ENCODE results near the gene GPC5.

GPC5 gene

GRCh38 chr13:92553470-92554114 is 1155.2 kb downstream of the GPC5 start:
- Histone ChIP-seq H3K27me3 (ENCODE audit: insufficient read depth, low read length, poor library complexity) (no peaks in the 10 kb centered on the region), H2BK15ac (replicated peaks; ENCODE audit: low read depth) (no peak overlapping the region), H3K36me3 (ENCODE audit: control insufficient read depth, insufficient read depth, low read length) (no peaks in the 10 kb centered on the region), H3K79me2 (ENCODE audit: control insufficient read depth, insufficient read depth, low read length) (no peaks in the 10 kb centered on the region), H3K4me1 (ENCODE audit: control insufficient read depth, low read depth, low read length) (no peaks in the 10 kb centered on the region), H3K4me3 (ENCODE audit: low read length) (no peak overlapping the region), H3K56ac (ENCODE audit: low read length) (no peak overlapping the region), H2BK120ac (ENCODE audit: low read depth, low read length) (no peak overlapping the region), H4K5ac (ENCODE audit: low read length) (no peak overlapping the region), H4K8ac (ENCODE audit: low read depth, low read length) (no peak overlapping the region), H3K9ac (ENCODE audit: low read length) (no peak overlapping the region), H2BK5ac (ENCODE audit: low read length) (no peak overlapping the region), H2AK5ac (ENCODE audit: low read length) (no peak overlapping the region), H3K4me2 (ENCODE audit: low read length) (no peak overlapping the region), H3K18ac (ENCODE audit: low read length) (no peak overlapping the region), H3K23ac (ENCODE audit: low read length) (no peak overlapping the region), H3K4ac (ENCODE audit: low read depth, low read length) (no peak overlapping the region), H3K79me1 (ENCODE audit: low read length) (no peaks in the 10 kb centered on the region), H3K27ac (ENCODE audit: low read depth, low read length) (no peak overlapping the region)
- WGBS (ENCODE audit: extremely low coverage, insufficient coverage, low lambda C conversion rate): no CpG with 5 or more reads among the region's 3 CpGs
- no peak for DNase-seq

DNA sequence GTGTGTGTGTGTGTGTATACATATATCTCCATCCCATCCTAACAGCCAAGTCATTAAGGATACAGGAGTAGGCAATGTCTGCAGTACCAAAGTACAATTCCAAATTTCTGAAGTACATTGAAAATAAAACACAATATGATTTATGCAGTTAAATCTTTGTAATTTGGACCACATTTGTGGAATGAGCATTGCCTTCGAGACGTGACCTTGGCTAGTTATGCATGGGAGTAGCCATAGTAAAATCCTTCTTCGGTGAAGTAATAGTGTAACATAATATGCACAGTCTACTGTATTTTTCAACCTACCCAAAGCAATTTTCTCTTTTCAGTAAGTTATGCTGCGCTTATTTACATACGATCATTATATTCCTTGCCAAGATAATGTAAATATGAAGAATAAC is 1162.5 kb downstream of the GPC5 start:
- WGBS (ENCODE audit: extremely low coverage, insufficient coverage, low lambda C conversion rate): no CpG with 5 or more reads among the region's 5 CpGs
- no peaks in the 10 kb centered on the region for H3K79me2 ChIP-seq (ENCODE audit: control insufficient read depth, insufficient read depth, low read length)
- no peak overlapping the region for H2BK15ac ChIP-seq (replicated peaks; ENCODE audit: low read depth)
- no peak overlapping the region for H3K18ac ChIP-seq (ENCODE audit: low read length)
- no peak overlapping the region for H3K9ac ChIP-seq (ENCODE audit: low read length)
- no peak overlapping the region for H3K4me2 ChIP-seq (ENCODE audit: low read length)
- no peak overlapping the region for H2BK5ac ChIP-seq (ENCODE audit: low read length)
- no peak overlapping the region for H2BK120ac ChIP-seq (ENCODE audit: low read depth, low read length)
- DNase-seq: no peak
- no peak overlapping the region for H3K23ac ChIP-seq (ENCODE audit: low read length)
- H2AK5ac ChIP-seq (ENCODE audit: low read length): no peak overlapping the region
- no peak overlapping the region for H3K27ac ChIP-seq (ENCODE audit: low read depth, low read length)
- no peaks in the 10 kb centered on the region for H3K4me1 ChIP-seq (ENCODE audit: control insufficient read depth, low read depth, low read length)
- H3K36me3 ChIP-seq (ENCODE audit: control insufficient read depth, insufficient read depth, low read length): no peaks in the 10 kb centered on the region
- no peaks in the 10 kb centered on the region for H3K79me1 ChIP-seq (ENCODE audit: low read length)
- H3K27me3 ChIP-seq (ENCODE audit: insufficient read depth, low read length, poor library complexity): no peaks in the 10 kb centered on the region
- no peak overlapping the region for H3K56ac ChIP-seq (ENCODE audit: low read length)
- H4K8ac ChIP-seq (ENCODE audit: low read depth, low read length): no peak overlapping the region
- H4K5ac ChIP-seq (ENCODE audit: low read length): no peak overlapping the region
- H3K4ac ChIP-seq (ENCODE audit: low read depth, low read length): no peak overlapping the region
- no peak overlapping the region for H3K4me3 ChIP-seq (ENCODE audit: low read length)

DNA sequence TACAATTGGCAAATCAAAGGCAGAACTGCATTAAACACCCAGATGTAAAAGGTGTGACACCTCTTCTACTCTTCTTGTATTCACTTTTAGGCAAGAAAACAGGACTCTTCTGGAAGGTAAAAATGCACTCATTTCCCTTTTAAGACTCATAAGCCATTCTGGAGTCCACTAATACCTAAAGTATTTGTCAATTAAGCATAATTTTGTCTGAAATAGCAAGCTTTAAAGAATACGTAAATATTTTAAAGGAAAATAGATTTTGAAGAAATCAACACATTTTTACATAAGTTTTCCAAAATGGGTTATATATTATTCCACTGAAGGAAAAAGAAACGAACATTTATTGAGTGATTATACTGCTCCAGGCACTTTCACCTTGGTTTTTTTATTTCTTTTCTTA is 1166.5 kb downstream of the GPC5 start:
- no CpG with 5 or more reads among the region's 2 CpGs for WGBS (ENCODE audit: extremely low coverage, insufficient coverage, low lambda C conversion rate)

GRCh38 chr13:92566767-92567166 is 1168.3 kb downstream of the GPC5 start:
- no peak overlapping the region for H3K18ac ChIP-seq (ENCODE audit: low read length)
- H3K4me1 ChIP-seq (ENCODE audit: control insufficient read depth, low read depth, low read length): no peaks in the 10 kb centered on the region
- H4K8ac ChIP-seq (ENCODE audit: low read depth, low read length): no peak overlapping the region
- no peaks in the 10 kb centered on the region for H3K79me2 ChIP-seq (ENCODE audit: control insufficient read depth, insufficient read depth, low read length)
- H2BK5ac ChIP-seq (ENCODE audit: low read length): no peak overlapping the region
- H2BK15ac ChIP-seq (replicated peaks; ENCODE audit: low read depth): no peak overlapping the region
- H4K5ac ChIP-seq (ENCODE audit: low read length): no peak overlapping the region
- H3K27ac ChIP-seq (ENCODE audit: low read depth, low read length): no peak overlapping the region
- no peak overlapping the region for H3K4ac ChIP-seq (ENCODE audit: low read depth, low read length)
- no peak overlapping the region for H3K23ac ChIP-seq (ENCODE audit: low read length)
- no peak overlapping the region for H3K9ac ChIP-seq (ENCODE audit: low read length)
- H3K36me3 ChIP-seq (ENCODE audit: control insufficient read depth, insufficient read depth, low read length): no peaks in the 10 kb centered on the region
- no peak overlapping the region for H3K4me3 ChIP-seq (ENCODE audit: low read length)
- no peak overlapping the region for H2BK120ac ChIP-seq (ENCODE audit: low read depth, low read length)
- H3K79me1 ChIP-seq (ENCODE audit: low read length): no peaks in the 10 kb centered on the region
- H3K27me3 ChIP-seq (ENCODE audit: insufficient read depth, low read length, poor library complexity): no peaks in the 10 kb centered on the region
- H2AK5ac ChIP-seq (ENCODE audit: low read length): no peak overlapping the region
- no peak for DNase-seq
- H3K4me2 ChIP-seq (ENCODE audit: low read length): no peak overlapping the region
- no peak overlapping the region for H3K56ac ChIP-seq (ENCODE audit: low read length)

More for the DNA sequence above, 1166.5 kb downstream of the GPC5 start:
- no peaks in the 10 kb centered on the region for H3K36me3 ChIP-seq (ENCODE audit: control insufficient read depth, insufficient read depth, low read length)
- no peak overlapping the region for H3K23ac ChIP-seq (ENCODE audit: low read length)
- no peak overlapping the region for H3K27ac ChIP-seq (ENCODE audit: low read depth, low read length)
- H3K79me1 ChIP-seq (ENCODE audit: low read length): no peaks in the 10 kb centered on the region
- H2AK5ac ChIP-seq (ENCODE audit: low read length): no peak overlapping the region
- no peak overlapping the region for H2BK120ac ChIP-seq (ENCODE audit: low read depth, low read length)
- no peak for DNase-seq
- no peak overlapping the region for H3K18ac ChIP-seq (ENCODE audit: low read length)
- H3K27me3 ChIP-seq (ENCODE audit: insufficient read depth, low read length, poor library complexity): no peaks in the 10 kb centered on the region
- H3K4me2 ChIP-seq (ENCODE audit: low read length): no peak overlapping the region
- no peak overlapping the region for H3K4ac ChIP-seq (ENCODE audit: low read depth, low read length)
- H2BK15ac ChIP-seq (replicated peaks; ENCODE audit: low read depth): no peak overlapping the region
- no peak overlapping the region for H3K4me3 ChIP-seq (ENCODE audit: low read length)
- H3K56ac ChIP-seq (ENCODE audit: low read length): no peak overlapping the region
- no peaks in the 10 kb centered on the region for H3K79me2 ChIP-seq (ENCODE audit: control insufficient read depth, insufficient read depth, low read length)
- H3K9ac ChIP-seq (ENCODE audit: low read length): no peak overlapping the region
- no peaks in the 10 kb centered on the region for H3K4me1 ChIP-seq (ENCODE audit: control insufficient read depth, low read depth, low read length)
- no peak overlapping the region for H4K5ac ChIP-seq (ENCODE audit: low read length)
- H4K8ac ChIP-seq (ENCODE audit: low read depth, low read length): no peak overlapping the region
- H2BK5ac ChIP-seq (ENCODE audit: low read length): no peak overlapping the region

- H2BK5ac ChIP-seq (ENCODE audit: low read length): no peak overlapping the region
- no peak overlapping the region for H3K4me2 ChIP-seq (ENCODE audit: low read length)
Observed at GRCh38 chr13:92572190-92572589, 1173.8 kb downstream of the GPC5 start.

DNA sequence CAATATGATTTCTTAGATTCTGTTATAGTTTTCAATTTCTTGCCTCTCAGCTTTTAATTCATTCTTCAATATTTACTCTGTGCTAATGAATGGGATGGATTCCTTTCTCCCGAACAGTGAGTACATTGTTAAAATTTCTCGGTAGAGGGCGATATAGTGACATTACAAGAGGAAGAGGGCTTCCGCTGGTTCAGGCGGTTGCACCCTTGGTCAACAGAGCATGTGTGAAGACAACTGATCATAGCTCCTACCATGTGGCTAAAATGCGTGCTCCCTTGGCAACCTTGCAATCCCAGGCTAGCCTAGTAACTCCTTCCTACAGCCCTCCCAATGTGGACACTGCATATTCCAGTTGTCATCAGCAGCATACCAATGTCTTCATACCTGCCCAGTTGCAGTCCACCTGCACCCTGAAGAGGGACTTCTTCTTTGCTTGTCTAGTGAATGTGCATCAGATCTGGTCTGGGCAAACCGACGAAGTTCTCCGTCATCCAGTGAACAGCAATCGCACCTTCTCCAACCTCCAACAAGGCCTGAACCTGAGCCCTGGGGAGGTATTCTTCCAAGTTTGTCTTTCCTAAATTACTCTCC is 1175.1 kb downstream of the GPC5 start:
- WGBS (ENCODE audit: extremely low coverage, insufficient coverage, low lambda C conversion rate): no CpG with 5 or more reads among the region's 10 CpGs
- Histone ChIP-seq H3K4me3 (ENCODE audit: low read length) (no peak overlapping the region), H3K36me3 (ENCODE audit: control insufficient read depth, insufficient read depth, low read length) (no peaks in the 10 kb centered on the region)

More at GRCh38 chr13:92572190-92572589, 1173.8 kb downstream of the GPC5 start:
- no peak overlapping the region for H3K27ac ChIP-seq (ENCODE audit: low read depth, low read length)
- no peaks in the 10 kb centered on the region for H3K79me1 ChIP-seq (ENCODE audit: low read length)
- no peak overlapping the region for H2AK5ac ChIP-seq (ENCODE audit: low read length)
- H3K79me2 ChIP-seq (ENCODE audit: control insufficient read depth, insufficient read depth, low read length): no peaks in the 10 kb centered on the region
- H3K56ac ChIP-seq (ENCODE audit: low read length): no peak overlapping the region
- H3K18ac ChIP-seq (ENCODE audit: low read length): no peak overlapping the region
- H4K5ac ChIP-seq (ENCODE audit: low read length): no peak overlapping the region
- no peaks in the 10 kb centered on the region for H3K27me3 ChIP-seq (ENCODE audit: insufficient read depth, low read length, poor library complexity)
- no peak overlapping the region for H3K9ac ChIP-seq (ENCODE audit: low read length)
- no peaks in the 10 kb centered on the region for H3K4me1 ChIP-seq (ENCODE audit: control insufficient read depth, low read depth, low read length)
- DNase-seq: no peak
- H3K23ac ChIP-seq (ENCODE audit: low read length): no peak overlapping the region
- no peaks in the 10 kb centered on the region for H3K36me3 ChIP-seq (ENCODE audit: control insufficient read depth, insufficient read depth, low read length)
- WGBS (ENCODE audit: extremely low coverage, insufficient coverage, low lambda C conversion rate): no CpG with 5 or more reads among the region's 4 CpGs
- no peak overlapping the region for H3K4me3 ChIP-seq (ENCODE audit: low read length)
- H2BK120ac ChIP-seq (ENCODE audit: low read depth, low read length): no peak overlapping the region
- H4K8ac ChIP-seq (ENCODE audit: low read depth, low read length): no peak overlapping the region
- H3K4ac ChIP-seq (ENCODE audit: low read depth, low read length): no peak overlapping the region
- no peak overlapping the region for H2BK15ac ChIP-seq (replicated peaks; ENCODE audit: low read depth)

More for the DNA sequence above, 1175.1 kb downstream of the GPC5 start:
- no peak overlapping the region for H2BK120ac ChIP-seq (ENCODE audit: low read depth, low read length)
- no peaks in the 10 kb centered on the region for H3K4me1 ChIP-seq (ENCODE audit: control insufficient read depth, low read depth, low read length)
- peak; percentile 70 for DNase-seq
- H4K8ac ChIP-seq (ENCODE audit: low read depth, low read length): no peak overlapping the region
- H3K27me3 ChIP-seq (ENCODE audit: insufficient read depth, low read length, poor library complexity): no peaks in the 10 kb centered on the region
- H2BK15ac ChIP-seq (replicated peaks; ENCODE audit: low read depth): no peak overlapping the region
- no peak overlapping the region for H4K5ac ChIP-seq (ENCODE audit: low read length)
- no peaks in the 10 kb centered on the region for H3K79me1 ChIP-seq (ENCODE audit: low read length)
- no peak overlapping the region for H3K18ac ChIP-seq (ENCODE audit: low read length)
- H3K56ac ChIP-seq (ENCODE audit: low read length): no peak overlapping the region
- H3K4ac ChIP-seq (ENCODE audit: low read depth, low read length): no peak overlapping the region
- H2AK5ac ChIP-seq (ENCODE audit: low read length): no peak overlapping the region
- H3K4me2 ChIP-seq (ENCODE audit: low read length): no peak overlapping the region
- H3K23ac ChIP-seq (ENCODE audit: low read length): no peak overlapping the region
- no peak overlapping the region for H3K9ac ChIP-seq (ENCODE audit: low read length)
- H3K79me2 ChIP-seq (ENCODE audit: control insufficient read depth, insufficient read depth, low read length): no peaks in the 10 kb centered on the region
- no peak overlapping the region for H3K27ac ChIP-seq (ENCODE audit: low read depth, low read length)
- no peak overlapping the region for H2BK5ac ChIP-seq (ENCODE audit: low read length)
